HG03060 (cell line): Measurements from ENCODE around the gene PRKD1.

Experiments used
- ATAC-seq: cut with Tn5 transposase; IDR thresholded peaks from one replicate; pipeline ENCODE4 v1.9.1; 2021; ENCODE audit warnings: low read depth, moderate number of reproducible peaks; ENCODE audit not compliant: unreplicated experiment

The PRKD1 gene

DNA sequence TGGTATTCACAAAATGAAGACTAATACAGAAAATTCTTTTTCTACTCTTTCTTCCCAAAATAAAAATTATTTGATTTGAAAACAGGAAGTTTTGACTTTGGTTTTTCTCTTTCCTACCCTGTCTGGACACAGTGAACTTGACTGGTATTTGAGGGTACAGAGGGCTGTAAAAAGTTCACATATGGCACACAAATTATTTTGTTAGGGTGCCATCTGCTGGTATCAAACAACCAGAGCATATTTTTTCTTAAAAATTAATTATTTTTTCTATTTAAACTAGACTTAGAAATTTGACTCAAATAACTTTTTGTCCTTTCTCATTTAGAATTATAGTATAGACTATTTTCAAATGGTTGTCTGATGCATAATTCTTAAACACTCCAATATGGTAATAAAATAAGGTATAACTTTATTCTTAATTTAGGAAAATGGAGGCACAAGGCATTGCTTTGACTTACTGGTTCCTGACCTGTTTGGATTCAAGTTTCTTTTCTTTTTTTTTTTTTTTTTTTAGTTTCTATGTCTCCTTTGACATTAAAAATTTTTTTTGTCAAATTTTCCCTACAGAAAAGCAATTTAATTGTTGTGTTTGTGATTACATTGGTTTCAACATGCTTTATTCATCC is 390.6 kb downstream of the PRKD1 start:
- no peak for ATAC-seq

DNA sequence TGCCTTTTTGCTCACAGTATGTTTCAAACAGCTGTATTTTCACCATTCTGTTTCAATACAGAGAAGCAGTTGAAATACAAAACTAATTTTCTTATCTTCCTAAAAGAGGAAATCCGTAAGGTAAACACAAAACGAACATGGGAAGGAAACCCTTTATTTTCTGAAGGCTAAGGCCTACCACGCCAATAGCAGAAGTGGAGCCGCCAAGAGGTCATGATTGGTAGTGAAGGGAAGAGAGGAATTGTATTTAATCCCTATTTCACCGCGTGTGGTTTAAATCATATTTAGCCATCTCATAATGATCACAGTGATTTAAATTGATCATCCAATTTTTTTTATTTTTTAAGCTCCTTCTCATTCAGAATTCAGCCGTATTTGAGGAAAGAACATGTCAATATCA is 398.2 kb downstream of the PRKD1 start:
- no peak for ATAC-seq

DNA sequence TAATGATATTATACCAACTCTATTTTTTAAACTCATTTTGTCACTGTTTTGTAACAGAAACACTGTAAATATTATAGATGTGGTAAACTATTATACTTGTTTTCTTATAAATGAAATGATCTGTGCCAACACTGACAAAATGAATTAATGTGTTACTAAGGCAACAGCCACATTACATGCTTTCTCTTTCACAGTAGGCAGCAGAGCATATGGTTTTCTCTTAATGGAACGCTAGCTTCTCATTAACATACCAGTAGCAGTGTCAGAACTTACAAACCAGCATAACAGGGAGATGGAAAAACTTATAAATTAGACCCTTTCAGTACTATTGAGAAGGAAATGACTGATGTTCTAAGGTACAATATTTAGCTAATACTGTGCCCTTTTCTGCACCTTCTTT is 398.8 kb downstream of the PRKD1 start:
- ATAC-seq = no peak

DNA sequence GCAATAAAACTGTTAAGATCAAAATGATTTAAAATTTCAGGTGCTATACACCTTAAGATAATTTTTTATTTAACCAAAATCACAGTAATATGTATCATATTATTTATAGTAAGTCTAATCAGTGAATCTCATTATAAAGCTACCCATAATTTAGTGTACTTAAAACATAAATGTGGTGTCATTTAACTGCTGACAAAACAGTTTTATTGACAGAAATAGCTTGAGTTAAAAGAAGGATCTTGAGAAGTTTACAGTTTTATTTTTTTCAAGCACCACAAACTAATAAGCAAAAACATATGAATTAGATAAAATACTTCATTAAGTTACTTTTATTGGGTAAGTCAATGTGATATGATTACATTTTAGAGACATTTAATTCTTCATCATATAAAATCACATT is 400.4 kb downstream of the PRKD1 start:
- no peak for ATAC-seq
